GM18520 (cell line): ENCODE measurements around the gene CMTR1.
"Not testable (repeated sequence)": the region's sequence is repeated elsewhere in the genome, so short reads cannot be mapped to it uniquely, and the experiment has no call there.

ENCODE experiments used
- ATAC-seq: cut with Tn5 transposase; IDR thresholded peaks from one replicate; pipeline ENCODE4 v1.9.1; 2021; ENCODE audit not compliant: unreplicated experiment

The CMTR1 gene, protein sequence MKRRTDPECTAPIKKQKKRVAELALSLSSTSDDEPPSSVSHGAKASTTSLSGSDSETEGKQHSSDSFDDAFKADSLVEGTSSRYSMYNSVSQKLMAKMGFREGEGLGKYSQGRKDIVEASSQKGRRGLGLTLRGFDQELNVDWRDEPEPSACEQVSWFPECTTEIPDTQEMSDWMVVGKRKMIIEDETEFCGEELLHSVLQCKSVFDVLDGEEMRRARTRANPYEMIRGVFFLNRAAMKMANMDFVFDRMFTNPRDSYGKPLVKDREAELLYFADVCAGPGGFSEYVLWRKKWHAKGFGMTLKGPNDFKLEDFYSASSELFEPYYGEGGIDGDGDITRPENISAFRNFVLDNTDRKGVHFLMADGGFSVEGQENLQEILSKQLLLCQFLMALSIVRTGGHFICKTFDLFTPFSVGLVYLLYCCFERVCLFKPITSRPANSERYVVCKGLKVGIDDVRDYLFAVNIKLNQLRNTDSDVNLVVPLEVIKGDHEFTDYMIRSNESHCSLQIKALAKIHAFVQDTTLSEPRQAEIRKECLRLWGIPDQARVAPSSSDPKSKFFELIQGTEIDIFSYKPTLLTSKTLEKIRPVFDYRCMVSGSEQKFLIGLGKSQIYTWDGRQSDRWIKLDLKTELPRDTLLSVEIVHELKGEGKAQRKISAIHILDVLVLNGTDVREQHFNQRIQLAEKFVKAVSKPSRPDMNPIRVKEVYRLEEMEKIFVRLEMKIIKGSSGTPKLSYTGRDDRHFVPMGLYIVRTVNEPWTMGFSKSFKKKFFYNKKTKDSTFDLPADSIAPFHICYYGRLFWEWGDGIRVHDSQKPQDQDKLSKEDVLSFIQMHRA

DNA sequence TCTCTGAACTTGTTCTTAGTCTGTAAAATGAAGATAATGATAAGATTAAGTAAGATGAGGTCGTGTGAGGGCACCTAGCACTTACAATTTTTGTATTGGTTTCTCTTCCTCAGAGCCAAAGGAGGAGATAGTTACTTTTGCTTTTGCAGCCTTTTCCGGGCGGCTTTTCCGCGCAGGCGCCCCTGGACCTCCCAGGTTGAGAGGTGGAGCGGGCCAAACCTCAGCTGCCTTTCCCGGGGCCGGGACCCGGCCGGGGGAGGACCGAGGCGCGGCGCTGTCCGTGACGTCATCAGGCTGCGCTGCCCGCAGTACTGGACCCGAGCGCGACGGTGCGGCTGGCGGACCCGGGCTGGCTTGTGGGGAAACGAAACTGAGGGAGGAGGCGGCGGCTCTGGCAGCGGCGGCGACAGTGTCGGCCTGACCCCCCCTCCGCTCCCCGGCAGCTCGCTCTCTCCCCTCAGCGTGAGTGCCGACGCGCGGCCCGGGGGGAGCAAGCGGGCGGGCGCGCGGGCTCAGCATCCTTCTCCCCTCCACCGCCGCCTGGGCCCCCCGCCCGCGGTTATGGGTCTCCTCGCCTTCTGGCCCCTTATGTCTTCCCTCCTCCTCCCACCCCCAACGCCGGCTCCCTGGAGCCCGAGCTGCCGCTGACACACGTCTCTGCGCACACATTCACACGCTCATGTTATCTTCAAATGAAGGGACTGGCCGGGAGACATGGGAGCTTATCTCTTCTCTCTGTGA is at the start of gene CMTR1:
CMTR1 (plus strand) TSS at position 306 of the 741 bp plus-strand sequence. CDS start 2,409 bp downstream, outside the sequence.
- peak; percentile 77 for ATAC-seq

DNA sequence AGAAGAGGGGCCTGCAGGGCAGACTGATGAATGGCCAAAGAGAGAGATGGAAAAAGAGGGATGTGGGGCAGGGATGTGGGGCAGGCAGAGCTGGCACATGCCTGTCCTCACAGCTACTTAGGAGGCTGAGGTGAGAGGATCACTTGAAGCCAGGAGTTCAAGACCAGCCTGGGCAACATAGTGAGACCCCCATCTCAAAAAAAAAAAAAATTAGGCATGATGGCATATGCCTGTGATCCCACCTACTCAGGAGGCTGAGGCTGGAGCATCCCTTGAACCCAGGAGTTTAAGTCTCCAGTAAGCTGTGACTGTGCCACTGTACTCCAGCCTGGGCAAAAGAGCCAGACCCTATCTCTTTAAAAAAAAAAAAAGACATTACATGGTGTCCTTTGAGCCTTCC is 44.4 kb upstream of the CMTR1 start:
- ATAC-seq = no peak

DNA sequence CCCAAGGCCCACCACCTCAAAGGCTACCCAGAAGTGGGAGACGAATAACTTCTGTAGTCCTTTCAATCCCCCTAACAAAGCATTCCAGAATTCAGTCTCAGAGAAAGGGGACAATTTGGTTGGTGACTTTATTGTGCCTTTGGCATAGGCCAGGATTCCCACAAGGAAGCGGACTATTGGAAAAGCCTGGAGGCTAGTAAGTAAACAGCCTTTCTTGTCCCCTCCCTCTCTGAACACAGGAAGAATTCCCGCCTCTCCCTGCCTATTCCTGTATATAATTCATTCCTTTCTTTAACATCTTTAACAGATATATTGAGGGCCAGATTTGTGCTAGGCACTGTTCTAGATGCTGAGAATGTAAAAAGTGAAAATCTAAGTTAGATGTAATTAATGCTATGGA is 43.2 kb upstream of the CMTR1 start:
- no peak for ATAC-seq

DNA sequence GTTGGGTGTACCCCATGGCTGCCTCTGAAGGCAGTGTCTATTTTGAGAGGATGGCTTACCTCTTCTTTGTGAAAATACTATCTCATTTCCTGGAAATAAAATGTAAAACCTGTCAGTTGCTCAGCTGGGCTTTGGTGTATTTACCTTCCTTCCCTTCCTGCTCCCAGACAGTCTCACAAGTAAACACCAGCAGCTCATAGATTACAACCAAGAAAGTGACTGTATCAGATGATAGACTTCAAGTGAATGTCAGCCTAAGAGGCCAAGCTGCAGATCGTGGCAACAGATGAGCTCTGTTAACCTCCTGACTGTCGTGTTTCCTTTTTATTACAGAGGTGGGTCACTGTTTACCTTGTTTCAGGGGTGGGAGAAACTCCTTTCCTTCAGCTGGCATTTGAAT is 41.9 kb upstream of the CMTR1 start:
- no peak for ATAC-seq

DNA sequence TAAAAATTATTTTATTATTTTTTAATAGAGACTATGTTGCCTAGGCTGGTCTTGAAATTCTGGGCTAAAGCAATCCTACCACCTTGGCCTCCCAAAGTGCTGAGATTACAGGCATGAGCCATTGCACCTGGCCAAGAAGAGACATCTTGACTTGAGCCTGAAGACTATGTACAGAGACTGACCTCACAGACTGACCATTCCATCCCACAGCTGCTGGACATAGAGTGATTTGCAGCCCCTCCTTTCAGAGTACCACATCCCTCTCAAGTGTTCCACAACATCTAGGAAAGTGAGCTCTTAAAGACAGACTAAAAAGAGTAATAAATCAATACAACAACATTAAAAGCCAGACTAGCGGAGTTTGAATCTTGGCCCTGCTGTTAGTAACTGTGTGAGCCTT is 40.2 kb upstream of the CMTR1 start:
- ATAC-seq = no peak

DNA sequence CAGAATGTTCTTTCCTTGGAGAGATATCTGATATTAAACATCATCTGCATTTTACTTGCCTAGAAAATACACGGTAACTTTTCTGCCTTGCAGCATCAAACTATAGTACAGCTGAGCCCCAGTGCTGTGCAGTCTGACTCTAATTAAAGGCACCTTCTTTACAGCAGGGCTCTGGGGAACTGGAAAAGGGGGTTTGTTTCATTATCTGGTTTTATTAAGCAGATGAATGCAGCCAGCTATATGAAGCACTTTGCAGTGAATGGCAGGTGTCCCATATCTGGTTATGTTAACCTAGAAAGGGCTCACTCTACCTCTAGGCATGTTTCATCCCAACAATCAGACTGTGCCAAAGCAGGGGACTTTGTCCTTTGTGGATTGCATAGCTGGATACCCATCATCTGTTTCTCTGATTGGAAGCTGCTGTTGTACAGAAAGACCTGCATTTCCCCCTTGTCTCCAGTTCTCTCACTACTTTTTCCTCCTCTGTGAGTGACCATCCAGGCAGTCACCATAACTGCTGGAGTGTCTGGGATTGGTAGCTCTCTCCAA is 39.6 kb upstream of the CMTR1 start:
- ATAC-seq = no peak

DNA sequence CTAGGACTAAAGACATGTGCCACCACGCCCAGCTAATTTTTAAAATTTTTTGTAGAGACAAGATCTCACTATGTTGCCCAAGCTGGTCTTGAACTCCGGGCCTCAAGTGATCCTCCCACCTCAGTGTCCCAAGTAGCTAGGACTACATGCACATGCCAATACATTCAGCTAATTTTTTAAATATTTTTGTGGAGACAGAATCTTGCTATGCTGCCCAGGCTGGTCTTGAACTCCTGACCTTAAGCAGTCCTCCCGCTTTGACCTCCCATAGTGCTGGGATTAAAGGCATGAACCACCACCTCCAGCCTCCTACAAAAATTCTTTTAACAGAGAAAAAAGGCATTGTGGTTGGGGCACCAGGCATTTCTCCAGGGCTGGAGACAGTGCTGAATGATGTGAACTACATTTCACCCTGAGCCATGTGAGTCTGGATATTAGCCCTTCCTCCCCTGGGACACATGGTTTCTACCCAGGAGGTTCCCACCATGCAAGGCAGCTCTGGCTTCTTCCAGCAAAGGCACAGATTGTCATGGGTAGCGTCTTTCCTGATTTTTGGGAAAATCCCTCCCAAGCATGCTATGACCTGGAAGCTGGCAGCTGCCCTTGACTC is 36.3 kb upstream of the CMTR1 start:
- no peak for ATAC-seq

DNA sequence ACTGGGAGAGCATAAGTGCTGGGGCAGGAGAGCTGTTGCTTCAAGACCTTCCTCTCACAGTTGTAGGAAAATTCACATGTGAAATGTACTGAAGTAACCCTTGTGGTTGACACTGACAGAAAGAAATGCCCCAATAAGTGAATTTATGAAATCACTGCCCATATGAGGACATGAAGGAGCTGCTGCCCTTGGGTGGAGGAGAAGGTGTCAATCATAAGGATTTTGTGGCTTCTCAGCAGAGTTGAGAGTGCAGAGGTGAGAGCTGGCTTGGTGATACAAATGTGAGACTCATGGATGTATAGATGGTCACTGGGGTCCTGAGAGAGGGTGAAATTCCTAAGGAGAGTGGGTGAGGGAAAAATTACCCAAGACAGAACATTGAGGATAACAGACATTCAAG is 33.9 kb upstream of the CMTR1 start:
- no peak for ATAC-seq

DNA sequence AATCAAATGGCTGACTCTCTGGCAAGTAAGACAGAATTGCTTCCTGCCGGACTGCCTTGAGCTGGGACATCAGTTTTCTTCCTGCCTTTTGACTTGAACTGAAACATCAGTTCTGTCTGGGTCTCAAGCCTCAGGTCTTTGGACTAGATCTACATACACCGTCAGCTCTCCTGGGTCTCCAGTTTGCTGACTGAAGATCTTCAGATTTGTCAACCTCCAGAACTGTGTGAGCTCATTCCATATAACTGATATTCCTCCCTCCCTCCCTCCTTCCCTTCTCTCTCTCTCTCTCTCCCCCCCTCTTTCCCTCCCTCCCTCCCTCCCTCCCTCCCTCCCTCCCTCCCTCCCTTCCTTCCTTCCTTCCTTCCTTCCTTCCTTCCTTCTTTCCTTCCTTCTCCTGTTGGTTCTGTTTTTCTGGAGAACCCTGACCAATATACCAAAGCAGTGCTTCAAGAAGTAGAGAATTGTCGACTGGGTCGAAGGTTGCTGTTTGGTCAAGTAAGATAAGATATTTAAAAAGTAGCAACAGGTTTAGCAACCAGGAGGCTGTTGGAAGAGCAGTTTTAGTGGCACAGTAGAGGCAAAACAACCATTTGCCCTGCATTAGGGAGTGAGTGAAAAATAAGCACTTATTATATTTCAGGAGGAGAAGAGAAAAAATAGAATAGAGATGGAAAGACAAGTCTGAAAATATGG is 33.1 kb upstream of the CMTR1 start:
- ATAC-seq = no peak

DNA sequence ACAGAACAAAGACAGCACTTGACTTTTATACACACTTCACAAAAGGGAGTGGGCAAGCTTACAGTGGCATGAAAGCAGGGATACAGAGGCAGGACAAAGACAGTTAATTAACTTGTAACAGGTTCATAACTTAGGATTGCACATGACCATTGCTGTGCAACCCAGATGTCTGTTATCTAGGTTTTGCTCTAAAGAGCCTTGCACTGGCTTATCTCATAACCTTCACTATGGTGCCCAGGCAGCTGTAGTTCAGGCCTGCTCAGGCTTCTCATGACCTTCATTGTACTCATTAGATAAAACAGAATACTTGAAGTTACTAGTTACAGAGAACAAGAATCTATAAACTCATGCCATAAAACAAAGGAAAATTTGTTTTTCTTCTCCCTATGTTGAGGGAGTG is 31.4 kb upstream of the CMTR1 start:
- ATAC-seq = not testable (repeated sequence)

DNA sequence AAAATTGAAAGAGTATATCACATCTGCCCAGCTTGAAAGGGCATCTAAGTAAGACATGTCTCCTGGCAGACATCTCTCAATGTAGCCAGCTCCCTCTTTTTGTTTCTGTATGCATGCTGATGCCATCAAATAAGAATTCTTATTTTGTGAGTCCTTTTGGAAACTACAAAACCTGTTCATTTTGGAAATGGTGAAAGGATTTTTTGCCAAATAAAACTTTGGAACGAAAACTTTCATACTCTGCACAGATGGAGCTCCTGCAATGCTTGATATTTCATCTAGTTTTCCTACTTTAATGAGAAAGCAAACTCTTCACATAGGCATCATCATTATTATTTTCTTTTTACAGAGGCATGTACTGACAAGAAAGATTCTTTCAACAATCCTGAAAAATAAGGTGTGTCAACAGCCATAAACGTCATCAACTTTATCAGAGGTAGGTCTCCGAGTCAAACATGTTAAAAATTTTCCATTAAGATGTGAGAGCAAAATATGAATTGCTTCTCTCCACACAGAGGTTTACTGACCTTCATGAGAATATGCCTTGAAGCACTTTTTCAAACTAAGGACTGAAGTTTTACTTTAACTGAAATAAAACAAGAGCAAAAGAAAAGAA is 26.2 kb upstream of the CMTR1 start:
- ATAC-seq = no peak

DNA sequence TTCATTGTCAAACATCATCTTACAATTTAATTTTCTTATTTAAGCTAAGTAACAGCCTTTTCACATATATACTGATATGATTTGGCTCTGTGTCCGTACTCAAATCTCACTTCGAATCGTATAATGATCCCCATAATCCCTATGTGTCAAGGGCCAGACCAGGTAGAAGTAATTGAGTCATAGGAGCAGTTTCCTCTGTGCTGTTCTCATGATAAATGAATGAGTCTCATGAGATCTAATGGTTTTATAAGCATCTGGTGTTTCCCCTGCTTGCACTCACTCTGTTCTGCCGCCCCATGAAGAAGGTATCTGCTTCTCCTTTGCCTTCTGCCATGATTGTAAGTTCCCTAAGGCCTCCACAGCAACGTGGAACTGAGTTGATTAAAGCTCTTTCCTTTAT is 25.1 kb upstream of the CMTR1 start:
- ATAC-seq = no peak

DNA sequence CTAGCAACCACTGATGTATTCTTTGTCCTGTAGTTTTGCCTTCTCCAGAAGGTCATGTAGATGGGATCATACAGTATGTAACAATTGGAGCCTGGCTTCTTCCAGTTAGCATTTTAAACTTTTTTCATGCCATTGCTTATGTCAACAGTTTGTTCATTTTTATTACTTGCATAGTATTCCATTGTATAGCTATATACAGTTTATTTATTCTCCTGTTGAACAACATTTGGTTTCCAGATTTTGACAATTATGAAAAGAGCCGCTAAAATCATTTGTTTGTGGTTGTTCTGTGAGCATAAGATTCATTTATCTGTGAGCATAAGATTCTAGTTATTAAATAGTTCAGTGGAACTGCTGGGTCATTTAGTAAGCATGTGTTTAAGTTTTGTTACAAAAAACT is 23.5 kb upstream of the CMTR1 start:
- no peak for ATAC-seq

DNA sequence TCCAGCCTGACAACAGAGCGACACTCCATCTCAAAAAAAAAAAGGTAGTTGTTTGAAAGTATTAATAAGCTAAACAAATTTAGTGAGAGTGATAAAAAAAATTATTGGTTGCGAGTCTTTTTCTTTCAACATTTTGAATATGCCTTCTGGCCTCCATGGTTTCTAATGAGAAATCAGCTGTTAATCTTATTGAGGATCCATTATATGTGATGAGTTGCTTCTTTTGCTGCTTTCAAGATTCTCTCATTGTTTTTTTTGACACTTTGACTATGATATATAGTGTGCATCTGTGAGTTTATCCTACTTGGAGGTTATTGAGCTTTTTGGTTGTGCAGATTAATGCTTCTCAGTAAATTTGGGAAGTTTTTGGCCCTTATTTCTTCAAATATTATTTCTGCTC is 15.6 kb upstream of the CMTR1 start:
- ATAC-seq = no peak

DNA sequence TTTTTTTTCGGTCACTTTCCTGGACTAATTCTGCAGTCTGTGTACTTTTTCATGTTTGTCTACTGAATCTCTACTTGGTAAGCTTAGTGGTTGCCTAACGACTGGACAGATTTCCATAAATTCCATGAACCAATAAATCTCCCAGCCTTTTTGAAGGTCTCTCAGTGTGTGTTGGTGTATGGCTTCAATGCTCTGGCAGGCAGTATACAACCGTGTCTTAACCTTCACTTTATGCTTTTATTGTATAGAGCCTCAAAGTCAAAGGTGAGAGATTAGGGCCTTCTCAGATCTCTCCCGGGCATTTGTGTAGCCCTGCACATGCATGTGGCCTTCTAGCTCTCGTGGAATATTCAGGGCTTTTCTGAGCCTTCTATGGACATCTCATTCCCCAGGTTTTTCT is 14.3 kb upstream of the CMTR1 start:
- ATAC-seq = no peak

DNA sequence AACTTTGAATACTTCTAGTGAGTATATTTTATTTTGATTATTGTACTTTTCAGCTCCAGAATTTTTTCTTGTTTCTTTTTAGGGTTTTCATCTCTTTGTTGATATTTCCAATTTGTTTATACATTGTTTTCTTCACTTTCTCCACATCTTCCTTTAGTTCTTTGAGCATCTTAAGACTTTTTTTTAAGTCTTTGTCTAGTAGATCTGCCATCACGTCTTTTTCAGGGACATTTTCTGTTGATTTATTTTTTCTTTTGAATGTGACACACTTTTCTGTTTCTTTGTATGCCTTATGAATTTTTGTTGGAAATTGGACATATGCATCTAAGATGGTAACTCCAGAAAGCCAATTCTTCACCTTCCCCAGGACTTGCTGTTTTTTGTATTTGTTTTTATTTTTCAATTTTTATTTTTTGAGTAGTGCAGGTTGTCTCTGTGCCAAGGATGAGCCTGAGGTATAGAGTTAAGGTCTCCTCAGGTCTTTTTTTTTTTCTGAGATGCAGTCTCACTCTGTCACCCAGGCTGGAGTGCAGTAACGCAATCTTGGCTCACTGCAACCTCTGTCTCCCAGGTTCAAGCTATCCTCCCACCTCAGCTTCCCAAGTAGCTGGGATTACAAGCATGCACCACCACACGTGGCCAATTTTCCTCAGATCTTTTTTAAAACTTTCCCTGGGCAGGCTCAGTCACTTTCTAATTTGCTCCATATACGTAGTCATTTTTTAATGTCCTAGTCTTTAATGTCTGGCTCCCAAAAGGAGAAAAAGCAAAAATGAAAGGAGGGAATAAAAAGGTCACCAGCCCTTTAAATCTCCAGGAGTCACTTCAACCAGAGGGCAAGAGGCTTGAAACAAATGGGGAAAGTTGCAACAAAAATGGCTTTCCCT is 6.7 kb upstream of the CMTR1 start:
- no peak for ATAC-seq

DNA sequence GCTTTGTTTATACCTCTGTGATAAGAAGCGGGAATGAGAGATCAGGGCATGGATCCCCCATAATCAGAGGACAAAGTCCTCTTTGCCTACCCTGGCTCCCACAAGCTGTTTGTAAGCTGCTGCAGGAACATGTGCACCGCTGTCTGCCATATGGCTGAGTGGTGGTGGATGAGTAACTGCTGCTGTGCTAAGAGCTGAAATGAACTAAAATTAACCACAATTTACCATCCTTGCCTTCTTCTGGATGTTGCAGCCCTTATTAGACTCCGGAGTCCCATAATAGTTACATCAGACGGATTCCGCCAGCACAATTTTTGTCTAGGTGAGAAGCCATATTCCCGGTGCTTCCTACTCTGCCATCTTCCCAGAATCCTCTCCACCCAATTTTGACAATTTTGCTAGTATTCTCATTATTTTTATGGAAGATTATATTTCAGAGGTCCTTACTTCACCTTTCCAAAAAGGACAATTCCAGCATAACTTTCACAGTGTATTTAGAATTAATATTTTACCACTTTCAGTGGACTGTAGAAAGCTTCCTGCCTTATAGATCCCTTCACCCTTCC is 6.0 kb upstream of the CMTR1 start:
- no peak for ATAC-seq

DNA sequence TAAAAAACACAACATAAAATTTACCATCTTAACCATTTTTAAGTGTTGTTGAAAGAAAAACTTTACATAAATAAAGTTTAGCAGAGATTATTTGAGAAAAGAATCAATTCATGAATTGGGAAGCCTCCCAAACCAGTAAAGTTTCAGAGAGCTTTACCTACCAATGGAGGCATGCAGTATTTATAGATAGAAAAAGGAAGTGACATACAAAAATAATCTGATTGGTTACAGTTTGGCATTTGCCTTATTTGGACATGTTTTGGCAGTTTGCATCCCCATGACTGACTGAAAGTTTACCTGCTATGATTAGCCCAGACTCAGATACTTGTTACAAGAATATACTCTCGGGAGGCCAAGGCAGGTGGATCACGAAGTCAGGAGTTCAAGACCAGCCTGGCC is 3.7 kb upstream of the CMTR1 start:
- ATAC-seq = no peak

DNA sequence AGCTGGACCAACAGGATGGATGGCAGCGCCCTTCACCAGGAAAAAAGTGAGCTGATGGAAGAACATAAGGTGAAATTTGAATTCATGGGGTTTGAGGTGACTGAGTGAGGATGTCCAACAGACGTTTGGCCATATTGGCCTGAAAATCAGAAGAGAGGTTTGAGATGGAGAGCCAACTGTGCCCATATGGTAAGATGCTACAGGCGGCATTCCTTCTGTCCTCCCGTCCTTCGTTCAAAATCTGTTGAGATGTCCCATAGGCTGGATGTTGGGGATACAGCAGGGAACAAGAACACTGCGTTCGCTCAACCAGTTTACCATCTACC is 468 bp upstream of the CMTR1 start:
- no peak for ATAC-seq
